Omental fat pad (tissue), 4 donors: ENCODE measurements around the gene CLEC20A. TPM values are rescaled to one million over a fixed set of nuclear protein-coding genes. Genes with fewer than 3 reads are reported as not detected.

Source experiments
- ATAC-seq: fragments of 150-250 bp; one replicate; pipeline ENCODE4 v1.9.1; 2016; ENCODE audit warnings: mild to moderate bottlenecking, moderate library complexity; ENCODE audit not compliant: low FRiP score
- DNase-seq: peaks from one replicate; pipeline ENCODE4 v3.0.0-alpha.2; 2019; ENCODE audit warnings: low spot score
- total RNA-seq, 4 donors: library from RNA; depleted of rRNA; stranded (reverse); fragments of >200 nt; gene quantifications; one replicate each; pipeline ENCODE4 v1.1.0, GENCODE V29; 2016
- TF ChIP-seq, protein P1 (sequence below), 3 donors: fragments of 450-650 bp; IDR thresholded peaks; one replicate each; pipeline ENCODE4 v1.5.1; 2016 to 2017; ENCODE audit warnings: antibody characterized with exemption in 3 of 3, mild to moderate bottlenecking in 3 of 3, moderate library complexity in 2 of 3

CLEC20A gene
- total RNA-seq, 4 donors from 2014 or later = not detected

DNA sequence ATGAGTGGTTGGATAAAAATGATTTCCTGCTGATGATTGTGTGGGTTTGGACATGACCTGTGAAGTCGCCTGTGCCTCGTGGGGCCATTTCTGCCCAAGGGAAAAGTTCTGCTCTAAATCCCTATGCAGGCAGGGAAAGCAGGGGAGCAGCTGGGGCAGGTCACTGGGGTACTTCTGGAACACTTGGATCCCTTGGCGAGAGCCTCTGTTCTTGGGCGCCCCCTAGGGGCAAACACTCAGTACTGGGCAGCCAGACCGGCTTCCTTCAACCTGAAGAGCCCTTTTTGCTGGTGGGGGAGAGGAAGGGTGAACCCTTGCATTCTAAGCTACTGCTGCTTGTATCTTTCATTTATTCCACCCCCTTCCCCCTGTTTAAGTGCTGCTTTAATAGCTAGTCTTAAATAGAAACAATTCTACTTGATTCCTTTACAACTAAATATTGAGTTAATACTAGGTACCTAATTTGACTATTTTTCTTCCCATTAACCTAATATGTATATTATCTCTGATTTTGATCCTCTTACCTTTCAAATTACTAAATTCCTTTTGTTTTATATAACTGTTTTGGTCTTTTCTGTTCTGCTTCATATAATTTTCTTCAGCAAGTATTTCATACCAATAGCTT lies 5.1 kb upstream of the CLEC20A start:
- TF ChIP-seq, protein P1, sequence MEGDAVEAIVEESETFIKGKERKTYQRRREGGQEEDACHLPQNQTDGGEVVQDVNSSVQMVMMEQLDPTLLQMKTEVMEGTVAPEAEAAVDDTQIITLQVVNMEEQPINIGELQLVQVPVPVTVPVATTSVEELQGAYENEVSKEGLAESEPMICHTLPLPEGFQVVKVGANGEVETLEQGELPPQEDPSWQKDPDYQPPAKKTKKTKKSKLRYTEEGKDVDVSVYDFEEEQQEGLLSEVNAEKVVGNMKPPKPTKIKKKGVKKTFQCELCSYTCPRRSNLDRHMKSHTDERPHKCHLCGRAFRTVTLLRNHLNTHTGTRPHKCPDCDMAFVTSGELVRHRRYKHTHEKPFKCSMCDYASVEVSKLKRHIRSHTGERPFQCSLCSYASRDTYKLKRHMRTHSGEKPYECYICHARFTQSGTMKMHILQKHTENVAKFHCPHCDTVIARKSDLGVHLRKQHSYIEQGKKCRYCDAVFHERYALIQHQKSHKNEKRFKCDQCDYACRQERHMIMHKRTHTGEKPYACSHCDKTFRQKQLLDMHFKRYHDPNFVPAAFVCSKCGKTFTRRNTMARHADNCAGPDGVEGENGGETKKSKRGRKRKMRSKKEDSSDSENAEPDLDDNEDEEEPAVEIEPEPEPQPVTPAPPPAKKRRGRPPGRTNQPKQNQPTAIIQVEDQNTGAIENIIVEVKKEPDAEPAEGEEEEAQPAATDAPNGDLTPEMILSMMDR (IDR thresholded peaks at IDR 0.05) = peak in 1 of 3 donors; percentile 17
- ATAC-seq = no peak
- DNase-seq = peak; percentile 60

DNA sequence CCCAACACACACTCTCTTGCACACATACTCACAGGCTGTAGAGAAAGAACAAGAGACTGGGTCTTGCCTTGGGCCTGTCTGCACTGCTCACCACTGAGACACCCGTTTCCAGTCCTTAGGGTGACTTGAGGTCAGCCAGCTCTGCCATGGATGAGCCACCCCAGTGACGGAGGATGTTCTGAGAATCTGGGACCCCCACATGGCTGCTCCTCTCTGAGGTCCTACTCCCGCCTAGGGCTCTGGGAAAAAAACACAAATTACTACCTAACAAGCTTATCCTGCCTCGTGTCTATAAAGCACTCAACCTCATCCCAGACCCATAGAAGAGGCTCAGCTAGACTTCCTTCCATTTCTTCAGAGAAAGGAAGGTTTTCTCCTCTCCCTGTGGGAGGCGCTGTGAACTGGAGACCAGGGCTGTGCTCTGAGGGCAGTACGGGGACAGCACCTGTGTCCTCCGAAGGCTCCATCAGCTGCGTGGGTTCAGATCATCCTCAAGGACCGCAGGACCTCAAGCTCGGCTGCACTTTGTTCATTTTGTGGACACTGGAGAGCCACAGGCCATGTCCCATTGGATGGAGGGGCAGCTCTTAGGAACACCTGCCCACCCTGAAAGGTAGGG lies 4.3 kb upstream of the CLEC20A start:
- TF ChIP-seq, protein P1 (IDR thresholded peaks at IDR 0.05) = no peak
- ATAC-seq = no peak

DNA sequence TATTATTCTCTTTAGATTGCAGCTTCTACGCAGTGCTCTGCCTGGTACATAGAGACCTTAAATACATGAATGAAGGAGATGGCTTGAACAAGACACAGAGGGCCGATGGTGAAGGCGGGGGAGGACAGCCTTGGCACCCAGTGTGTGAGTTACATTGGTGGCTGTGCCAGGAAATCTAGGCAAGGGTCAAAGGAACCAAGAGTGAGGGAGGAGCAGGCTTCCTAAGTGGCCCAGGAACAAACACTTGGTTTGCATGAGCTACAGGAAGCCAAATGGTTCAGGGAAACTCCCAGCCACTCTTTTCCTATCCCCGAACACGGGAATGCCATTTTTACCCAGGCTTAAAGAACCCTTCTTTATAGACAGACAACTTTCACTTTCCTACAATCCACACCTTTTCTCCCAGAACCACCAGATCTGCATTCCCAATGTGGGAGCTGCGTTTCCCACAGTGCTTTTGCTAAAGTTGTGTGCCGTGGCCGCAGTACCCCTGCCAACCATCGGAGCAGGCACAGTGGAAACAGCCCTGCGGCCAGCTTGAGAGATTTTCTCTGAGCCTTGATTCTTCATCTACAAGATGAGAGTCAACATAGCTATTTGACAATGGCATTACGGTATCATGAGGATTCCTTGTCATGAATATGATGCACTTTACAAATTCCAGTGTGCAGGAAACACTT lies 3.5 kb upstream of the CLEC20A start:
- no peak for ATAC-seq

More for the DNA sequence above, 4.3 kb upstream of the CLEC20A start:
- no peak for DNase-seq

DNA sequence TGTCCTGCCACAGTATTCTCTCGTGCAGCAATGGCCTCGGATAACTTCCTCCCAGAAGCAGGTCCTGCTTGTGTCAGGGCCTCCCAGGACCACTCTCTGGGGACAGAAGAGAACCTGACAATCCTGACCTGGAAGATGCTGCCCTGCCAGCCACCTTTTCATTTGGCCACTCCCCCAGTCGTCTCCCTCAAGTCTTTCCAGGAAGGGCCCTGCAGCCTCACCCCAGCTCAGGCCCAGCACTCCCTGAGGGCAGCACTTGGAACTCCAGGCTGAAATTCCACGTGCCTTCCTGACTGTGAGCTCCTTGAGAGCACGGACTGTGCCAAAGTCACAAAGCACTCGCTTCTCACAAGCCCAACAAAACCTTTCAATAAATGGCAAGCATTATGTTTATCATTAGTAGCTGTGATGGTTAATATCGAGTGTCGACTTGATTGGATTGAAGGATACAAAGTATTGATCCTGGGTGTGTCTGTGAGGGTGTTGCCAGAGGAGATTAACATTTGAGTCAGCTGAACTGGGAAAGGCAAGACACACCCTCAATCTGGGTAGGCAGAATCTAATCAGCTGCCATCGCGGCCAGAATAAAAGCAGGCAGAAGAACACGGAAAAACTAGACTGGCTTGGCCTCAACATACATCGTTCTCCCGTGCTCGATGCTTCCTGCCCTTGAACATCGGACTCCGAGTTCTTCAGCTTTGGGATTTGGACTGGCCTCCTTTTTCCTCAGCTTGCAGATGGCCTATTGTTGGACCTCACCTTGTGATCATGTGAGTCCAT lies 2.3 kb upstream of the CLEC20A start:
- ATAC-seq (no peak), DNase-seq (no peak)
- TF ChIP-seq, protein P1 (IDR thresholded peaks at IDR 0.05) = no peak

More for the DNA sequence above, 3.5 kb upstream of the CLEC20A start:
- DNase-seq = no peak
- TF ChIP-seq, protein P1 (IDR thresholded peaks at IDR 0.05) = no peak

- no peak for DNase-seq
- TF ChIP-seq, protein P1 (IDR thresholded peaks at IDR 0.05) = no peak
- ATAC-seq = no peak
These were observed 1.2 kb upstream of the CLEC20A start for GRCh38 chr1:178497903-178498478.

GRCh38 chr1:178495741-178496409 lies 889 bp downstream of the CLEC20A start:
- TF ChIP-seq, protein P1 (IDR thresholded peaks at IDR 0.05) = no peak
- ATAC-seq = no peak

More at GRCh38 chr1:178495741-178496409, 889 bp downstream of the CLEC20A start:
- DNase-seq = no peak
